Glutamatergic neuron (in vitro differentiated cells): ENCODE results near the gene CHD9. TPM values are rescaled to one million over a fixed set of nuclear protein-coding genes. Genes with fewer than 3 reads are reported as not detected.

Source experiments
- DNase-seq: peaks from one replicate; pipeline ENCODE4 v3.0.0; 2022
- H3K27ac Mint-ChIP-seq: one replicate; pipeline ENCODE4 v1.8.0; 2020; ENCODE audit warnings: mild to moderate bottlenecking, mixed read lengths, inconsistent platforms; ENCODE audit not compliant: unreplicated experiment
- H3K27me3 Mint-ChIP-seq: one replicate; pipeline ENCODE4 v1.8.0; 2020; ENCODE audit warnings: mild to moderate bottlenecking, moderate library complexity, mixed read lengths, inconsistent platforms; ENCODE audit not compliant: unreplicated experiment
- H3K36me3 Mint-ChIP-seq: one replicate; pipeline ENCODE4 v1.8.0; 2020; ENCODE audit warnings: mild to moderate bottlenecking, mixed read lengths, inconsistent platforms; ENCODE audit not compliant: unreplicated experiment
- H3K4me1 Mint-ChIP-seq: one replicate; pipeline ENCODE4 v1.8.0; 2020; ENCODE audit warnings: mild to moderate bottlenecking, low read depth, mixed read lengths, inconsistent platforms; ENCODE audit not compliant: unreplicated experiment
- H3K4me3 Mint-ChIP-seq: one replicate; pipeline ENCODE4 v1.8.0; 2020; ENCODE audit warnings: mild to moderate bottlenecking, mixed read lengths, inconsistent platforms; ENCODE audit not compliant: unreplicated experiment
- H3K9me3 Mint-ChIP-seq: one replicate; pipeline ENCODE4 v1.8.0; 2020; ENCODE audit warnings: mild to moderate bottlenecking, moderate library complexity, mixed read lengths, inconsistent platforms; ENCODE audit not compliant: unreplicated experiment
- total RNA-seq: library from RNA; stranded (reverse); fragmentation: NEBNext Ultra II Directional; extraction: Animal tissue kit (Norgen Biotek cat#: 25700); gene quantifications from one replicate; pipeline ENCODE4 v1.2.1, GENCODE V29; 2021; ENCODE audit not compliant: unreplicated experiment
- TF ChIP-seq, protein P1 (sequence below): fragments of 200-600 bp; sonication (generic); IDR thresholded peaks from one replicate; pipeline ENCODE4 v1.5.0; 2021; ENCODE audit not compliant: partially characterized antibody, unreplicated experiment

The CHD9 gene
- total RNA-seq, 1 donor from 2014 or later, result 120 TPM

GRCh38 chr16:53081686-53082407 is 27.1 kb downstream of the CHD9 start:
- H3K4me1 Mint-ChIP-seq, result peaks cover 63% of the 10 kb centered on the region
- H3K9me3 Mint-ChIP-seq, result peaks cover 13% of the 10 kb centered on the region
- H3K4me3 Mint-ChIP-seq, result no peak overlapping the region
- DNase-seq, result no peak
- peaks cover 18% of the 10 kb centered on the region for H3K27me3 Mint-ChIP-seq
- TF ChIP-seq, protein P1, sequence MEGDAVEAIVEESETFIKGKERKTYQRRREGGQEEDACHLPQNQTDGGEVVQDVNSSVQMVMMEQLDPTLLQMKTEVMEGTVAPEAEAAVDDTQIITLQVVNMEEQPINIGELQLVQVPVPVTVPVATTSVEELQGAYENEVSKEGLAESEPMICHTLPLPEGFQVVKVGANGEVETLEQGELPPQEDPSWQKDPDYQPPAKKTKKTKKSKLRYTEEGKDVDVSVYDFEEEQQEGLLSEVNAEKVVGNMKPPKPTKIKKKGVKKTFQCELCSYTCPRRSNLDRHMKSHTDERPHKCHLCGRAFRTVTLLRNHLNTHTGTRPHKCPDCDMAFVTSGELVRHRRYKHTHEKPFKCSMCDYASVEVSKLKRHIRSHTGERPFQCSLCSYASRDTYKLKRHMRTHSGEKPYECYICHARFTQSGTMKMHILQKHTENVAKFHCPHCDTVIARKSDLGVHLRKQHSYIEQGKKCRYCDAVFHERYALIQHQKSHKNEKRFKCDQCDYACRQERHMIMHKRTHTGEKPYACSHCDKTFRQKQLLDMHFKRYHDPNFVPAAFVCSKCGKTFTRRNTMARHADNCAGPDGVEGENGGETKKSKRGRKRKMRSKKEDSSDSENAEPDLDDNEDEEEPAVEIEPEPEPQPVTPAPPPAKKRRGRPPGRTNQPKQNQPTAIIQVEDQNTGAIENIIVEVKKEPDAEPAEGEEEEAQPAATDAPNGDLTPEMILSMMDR, result no peak
- no peak overlapping the region for H3K27ac Mint-ChIP-seq
- no peaks in the 10 kb centered on the region for H3K36me3 Mint-ChIP-seq

- Mint-ChIP-seq H3K4me3 (no peak overlapping the region), H3K9me3 (peaks cover 16% of the 10 kb centered on the region), H3K27ac (peak overlapping the region; percentile 16), H3K36me3 (no peaks in the 10 kb centered on the region), H3K4me1 (peaks cover 69% of the 10 kb centered on the region), H3K27me3 (peaks cover 18% of the 10 kb centered on the region)
- TF ChIP-seq, protein P1, result no peak
- no peak for DNase-seq
Measured at GRCh38 chr16:53082509-53082908, 27.7 kb downstream of the CHD9 start.

DNA sequence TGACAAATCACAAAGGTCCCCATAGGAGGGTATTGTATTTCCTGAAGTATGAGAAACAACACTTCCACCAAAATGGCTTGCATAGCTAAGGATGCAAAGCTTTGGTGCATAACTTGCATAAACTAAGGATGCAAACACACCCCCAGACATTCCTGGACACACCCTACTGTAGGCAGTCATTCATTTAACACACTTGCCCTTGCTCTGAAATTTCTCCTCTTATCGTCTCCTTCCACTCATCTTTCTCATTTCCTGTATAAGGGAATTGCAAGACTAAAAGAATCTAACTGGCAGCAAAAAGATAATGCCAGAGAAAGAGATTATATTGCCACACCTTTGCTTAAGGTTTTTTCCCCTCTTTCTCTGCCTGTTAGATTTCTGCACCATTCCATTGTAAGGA is 28.3 kb downstream of the CHD9 start:
- peaks cover 69% of the 10 kb centered on the region for H3K4me1 Mint-ChIP-seq
- peaks cover 18% of the 10 kb centered on the region for H3K27me3 Mint-ChIP-seq
- TF ChIP-seq, protein P1, result no peak

DNA sequence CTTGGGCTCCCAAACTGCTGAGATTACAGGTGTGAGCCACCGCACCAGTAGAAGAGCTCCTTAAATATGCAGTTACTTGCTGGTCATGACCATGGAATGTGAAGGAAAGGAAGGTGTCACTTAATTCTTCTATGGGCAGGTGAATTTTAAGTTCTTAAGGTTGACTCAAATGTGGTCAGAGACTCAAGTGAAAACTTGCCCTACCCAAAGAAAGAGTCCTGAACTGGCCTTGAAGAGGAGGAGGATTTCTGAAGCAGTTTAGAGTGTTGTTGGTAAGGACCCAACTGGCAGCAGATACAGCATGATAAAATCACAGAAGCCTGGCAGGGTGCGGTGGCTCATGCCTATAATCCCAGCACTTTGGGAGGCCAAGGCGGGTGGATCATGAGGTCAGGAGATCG is 29.4 kb downstream of the CHD9 start:
- no peak for DNase-seq
- TF ChIP-seq, protein P1, result no peak
- peaks cover 68% of the 10 kb centered on the region for H3K4me1 Mint-ChIP-seq
- no peaks in the 10 kb centered on the region for H3K36me3 Mint-ChIP-seq
- H3K27me3 Mint-ChIP-seq, result peaks cover 21% of the 10 kb centered on the region
- peaks cover 16% of the 10 kb centered on the region for H3K9me3 Mint-ChIP-seq
- H3K4me3 Mint-ChIP-seq, result peak overlapping the region; percentile 61
- peak overlapping the region; percentile 98 for H3K27ac Mint-ChIP-seq

More for the DNA sequence above, 28.3 kb downstream of the CHD9 start:
- no peaks in the 10 kb centered on the region for H3K36me3 Mint-ChIP-seq
- H3K4me3 Mint-ChIP-seq, result no peak overlapping the region
- H3K9me3 Mint-ChIP-seq, result peaks cover 16% of the 10 kb centered on the region
- peak overlapping the region; percentile 16 for H3K27ac Mint-ChIP-seq
- no peak for DNase-seq

- Mint-ChIP-seq H3K4me1 (peaks cover 67% of the 10 kb centered on the region), H3K9me3 (peaks cover 18% of the 10 kb centered on the region), H3K27ac (peak overlapping the region; percentile 98), H3K4me3 (peak overlapping the region; percentile 76), H3K36me3 (no peaks in the 10 kb centered on the region), H3K27me3 (peaks cover 21% of the 10 kb centered on the region)
- DNase-seq, result no peak
- TF ChIP-seq, protein P1, result no peak
Measured at GRCh38 chr16:53084746-53085334, 30.0 kb downstream of the CHD9 start.
